Measurements from ENCODE around the gene TSPAN13.

TSPAN13 gene

GRCh38 chr7:16780596-16780995 is 27.0 kb downstream of the TSPAN13 start:
- H3K9me2 ChIP-seq (replicated peaks; ENCODE audit: insufficient read depth, low read length): no peaks in the 10 kb centered on the region
- H3F3A ChIP-seq (ENCODE audit: insufficient read depth, low read length): no peaks in the 10 kb centered on the region
- no peak overlapping the region for H3K27ac ChIP-seq (ENCODE audit: low read length)
- H3K4me3 ChIP-seq (ENCODE audit: low read length): no peak overlapping the region
- H3K4me2 ChIP-seq (ENCODE audit: low read depth, low read length): no peak overlapping the region
- no peaks in the 10 kb centered on the region for H4K20me1 ChIP-seq (ENCODE audit: insufficient read depth, low read length)
- no peaks in the 10 kb centered on the region for H3K79me2 ChIP-seq (ENCODE audit: low read length)
- H3K9me3 ChIP-seq (replicated peaks; ENCODE audit: insufficient read depth, low read length): no peaks in the 10 kb centered on the region
- H3K9ac ChIP-seq (ENCODE audit: low read length): no peak overlapping the region
- H2AFZ ChIP-seq (ENCODE audit: low read length): no peak overlapping the region
- no peak for DNase-seq
- TF ChIP-seq EZH2 (optimal IDR thresholded peaks at IDR 0.05; ENCODE audit: low read depth, low read length): no peak
- TF ChIP-seq, protein P1, sequence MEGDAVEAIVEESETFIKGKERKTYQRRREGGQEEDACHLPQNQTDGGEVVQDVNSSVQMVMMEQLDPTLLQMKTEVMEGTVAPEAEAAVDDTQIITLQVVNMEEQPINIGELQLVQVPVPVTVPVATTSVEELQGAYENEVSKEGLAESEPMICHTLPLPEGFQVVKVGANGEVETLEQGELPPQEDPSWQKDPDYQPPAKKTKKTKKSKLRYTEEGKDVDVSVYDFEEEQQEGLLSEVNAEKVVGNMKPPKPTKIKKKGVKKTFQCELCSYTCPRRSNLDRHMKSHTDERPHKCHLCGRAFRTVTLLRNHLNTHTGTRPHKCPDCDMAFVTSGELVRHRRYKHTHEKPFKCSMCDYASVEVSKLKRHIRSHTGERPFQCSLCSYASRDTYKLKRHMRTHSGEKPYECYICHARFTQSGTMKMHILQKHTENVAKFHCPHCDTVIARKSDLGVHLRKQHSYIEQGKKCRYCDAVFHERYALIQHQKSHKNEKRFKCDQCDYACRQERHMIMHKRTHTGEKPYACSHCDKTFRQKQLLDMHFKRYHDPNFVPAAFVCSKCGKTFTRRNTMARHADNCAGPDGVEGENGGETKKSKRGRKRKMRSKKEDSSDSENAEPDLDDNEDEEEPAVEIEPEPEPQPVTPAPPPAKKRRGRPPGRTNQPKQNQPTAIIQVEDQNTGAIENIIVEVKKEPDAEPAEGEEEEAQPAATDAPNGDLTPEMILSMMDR (IDR thresholded peaks at IDR 0.05; ENCODE audit: low read length): no peak
- no peak for TF ChIP-seq EZH2phosphoT487 (IDR thresholded peaks at IDR 0.05; ENCODE audit: low read length)
- H3K4me1 ChIP-seq (ENCODE audit: low read length): no peaks in the 10 kb centered on the region
- H3K36me3 ChIP-seq (replicated peaks; ENCODE audit: insufficient read depth, low read length): no peaks in the 10 kb centered on the region
- no peaks in the 10 kb centered on the region for H3K27me3 ChIP-seq (replicated peaks; ENCODE audit: insufficient read depth, low read length)

DNA sequence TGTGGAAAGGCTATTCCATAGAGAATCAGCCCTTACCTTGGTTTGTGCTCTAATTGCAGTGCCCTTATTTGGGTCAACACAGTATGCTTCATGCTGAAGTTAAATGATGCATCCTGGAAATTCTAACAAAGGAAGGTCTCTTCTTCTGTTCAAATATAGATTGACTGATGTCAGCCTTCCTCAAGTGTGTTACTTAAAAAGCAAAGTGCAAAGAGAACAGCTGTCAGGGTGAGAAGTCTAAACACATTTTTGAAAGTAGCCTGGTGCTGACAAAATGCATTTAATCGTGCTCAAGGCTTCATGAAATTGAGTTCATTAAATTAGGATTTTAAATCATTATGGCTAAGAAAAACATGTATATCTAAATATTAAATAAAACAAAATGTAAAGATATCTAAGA is 31.8 kb downstream of the TSPAN13 start:
- Histone ChIP-seq H3K79me2 (ENCODE audit: low read length) (no peaks in the 10 kb centered on the region), H2AFZ (ENCODE audit: low read length) (no peak overlapping the region), H3K27ac (ENCODE audit: low read length) (no peak overlapping the region), H3K27me3 (replicated peaks; ENCODE audit: insufficient read depth, low read length) (no peaks in the 10 kb centered on the region), H3K9me3 (replicated peaks; ENCODE audit: insufficient read depth, low read length) (no peaks in the 10 kb centered on the region), H3K4me3 (ENCODE audit: low read length) (no peak overlapping the region), H3F3A (ENCODE audit: insufficient read depth, low read length) (no peaks in the 10 kb centered on the region), H3K9ac (ENCODE audit: low read length) (no peak overlapping the region), H3K4me2 (ENCODE audit: low read depth, low read length) (no peak overlapping the region), H4K20me1 (ENCODE audit: insufficient read depth, low read length) (no peaks in the 10 kb centered on the region), H3K36me3 (replicated peaks; ENCODE audit: insufficient read depth, low read length) (no peaks in the 10 kb centered on the region), H3K9me2 (replicated peaks; ENCODE audit: insufficient read depth, low read length) (no peaks in the 10 kb centered on the region), H3K4me1 (ENCODE audit: low read length) (no peaks in the 10 kb centered on the region)
- no peak for DNase-seq
- TF ChIP-seq, protein P1 (IDR thresholded peaks at IDR 0.05; ENCODE audit: low read length): no peak
- TF ChIP-seq EZH2phosphoT487 (IDR thresholded peaks at IDR 0.05; ENCODE audit: low read length) (no peak), EZH2 (optimal IDR thresholded peaks at IDR 0.05; ENCODE audit: low read depth, low read length) (no peak)

DNA sequence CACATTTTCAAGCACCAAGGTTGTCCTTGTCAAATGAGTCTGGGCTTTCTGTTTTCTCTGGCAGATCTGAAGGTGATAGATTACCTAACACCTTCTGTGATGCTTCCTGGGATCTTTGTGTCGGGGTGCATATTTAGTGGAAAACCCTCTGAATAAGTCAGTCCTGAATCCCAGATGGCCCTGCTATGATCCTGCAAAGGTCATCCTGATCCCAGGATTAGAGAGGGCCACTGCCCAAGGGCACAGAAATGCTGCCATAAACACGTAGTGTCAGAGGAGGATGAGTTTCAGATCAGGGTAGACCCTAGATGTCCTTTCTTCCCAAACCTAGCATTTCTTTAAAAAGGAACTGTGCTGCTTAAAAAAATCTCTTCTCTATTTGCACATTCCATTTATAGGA is 32.3 kb downstream of the TSPAN13 start:
- H4K20me1 ChIP-seq (ENCODE audit: insufficient read depth, low read length): no peaks in the 10 kb centered on the region
- H3K27me3 ChIP-seq (replicated peaks; ENCODE audit: insufficient read depth, low read length): no peaks in the 10 kb centered on the region
- H3K9me2 ChIP-seq (replicated peaks; ENCODE audit: insufficient read depth, low read length): no peaks in the 10 kb centered on the region
- no peaks in the 10 kb centered on the region for H3K79me2 ChIP-seq (ENCODE audit: low read length)
- no peaks in the 10 kb centered on the region for H3K4me1 ChIP-seq (ENCODE audit: low read length)
- H2AFZ ChIP-seq (ENCODE audit: low read length): no peak overlapping the region
- TF ChIP-seq, protein P1 (IDR thresholded peaks at IDR 0.05; ENCODE audit: low read length): no peak
- TF ChIP-seq EZH2 (optimal IDR thresholded peaks at IDR 0.05; ENCODE audit: low read depth, low read length) (no peak), EZH2phosphoT487 (IDR thresholded peaks at IDR 0.05; ENCODE audit: low read length) (no peak)
- H3K4me2 ChIP-seq (ENCODE audit: low read depth, low read length): no peak overlapping the region
- H3F3A ChIP-seq (ENCODE audit: insufficient read depth, low read length): no peaks in the 10 kb centered on the region
- no peaks in the 10 kb centered on the region for H3K36me3 ChIP-seq (replicated peaks; ENCODE audit: insufficient read depth, low read length)
- no peak overlapping the region for H3K9ac ChIP-seq (ENCODE audit: low read length)
- no peak overlapping the region for H3K27ac ChIP-seq (ENCODE audit: low read length)
- H3K9me3 ChIP-seq (replicated peaks; ENCODE audit: insufficient read depth, low read length): no peaks in the 10 kb centered on the region
- DNase-seq: no peak
- H3K4me3 ChIP-seq (ENCODE audit: low read length): no peak overlapping the region

All from MM.1S (cell line).